IPS-NIHi11 (cell line): ENCODE measurements around the gene SLC2A4RG.
"Not testable (repeated sequence)": the region's sequence is repeated elsewhere in the genome, so short reads cannot be mapped to it uniquely, and the experiment has no call there.

ENCODE experiments used
- DNase-seq: peaks from one replicate; pipeline ENCODE4 v3.0.0; 2012; ENCODE audit warnings: mixed read lengths, low spot score

SLC2A4RG gene

DNA sequence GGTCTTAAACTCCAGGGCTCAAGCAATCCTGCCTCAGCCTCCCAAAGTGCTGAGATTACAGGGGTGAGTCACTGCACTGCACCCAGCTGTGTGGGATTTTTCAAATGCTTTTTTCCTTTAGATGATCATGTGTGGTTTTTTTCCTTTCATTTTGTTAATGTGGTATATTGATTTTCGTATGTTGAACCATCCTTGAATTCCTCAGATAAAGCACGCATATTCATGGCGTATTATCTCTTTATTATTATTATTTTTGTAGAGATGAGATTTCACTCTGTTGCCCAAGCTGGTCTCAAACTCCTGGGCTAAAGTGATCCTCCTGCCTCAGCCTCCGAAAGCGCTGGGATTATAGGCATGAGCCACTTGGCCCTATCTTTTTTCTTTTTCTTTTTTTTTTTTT is 24.7 kb upstream of the SLC2A4RG start:
- DNase-seq: no peak

- no peak for DNase-seq
Measured at GRCh38 chr20:63718996-63719395, 20.6 kb upstream of the SLC2A4RG start.

GRCh38 chr20:63722967-63723622 is 16.5 kb upstream of the SLC2A4RG start:
- DNase-seq: not testable (repeated sequence)

GRCh38 chr20:63730189-63730733 is 9.3 kb upstream of the SLC2A4RG start:
- not testable (repeated sequence) for DNase-seq

- DNase-seq: no peak
Measured at GRCh38 chr20:63731410-63731809, 8.2 kb upstream of the SLC2A4RG start.

GRCh38 chr20:63732118-63733095 is 7.2 kb upstream of the SLC2A4RG start:
- no peak for DNase-seq

DNA sequence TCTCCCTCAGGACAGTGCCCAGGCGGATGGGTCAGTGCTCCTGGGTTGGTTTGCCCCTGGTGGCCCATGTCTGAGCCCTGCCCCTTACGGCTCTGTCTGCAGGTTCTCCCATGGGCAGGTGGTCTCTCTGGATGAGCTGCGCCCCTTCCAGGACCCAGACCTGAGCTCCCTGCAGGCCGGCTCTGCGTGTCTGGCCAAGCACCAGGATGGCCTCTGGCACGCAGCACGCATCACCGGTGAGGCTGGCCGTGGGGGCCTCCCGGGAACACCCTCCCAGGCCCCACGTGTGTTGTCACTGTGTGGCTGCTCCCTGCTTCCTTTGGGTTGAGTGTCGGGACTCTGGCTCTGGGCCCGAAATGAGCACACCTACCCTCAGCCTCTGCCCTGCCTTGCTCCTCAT is 6.5 kb upstream of the SLC2A4RG start:
- no peak for DNase-seq

GRCh38 chr20:63733579-63734081 is 5.9 kb upstream of the SLC2A4RG start:
- DNase-seq: no peak

GRCh38 chr20:63734111-63734945 is 5.2 kb upstream of the SLC2A4RG start:
- no peak for DNase-seq

DNA sequence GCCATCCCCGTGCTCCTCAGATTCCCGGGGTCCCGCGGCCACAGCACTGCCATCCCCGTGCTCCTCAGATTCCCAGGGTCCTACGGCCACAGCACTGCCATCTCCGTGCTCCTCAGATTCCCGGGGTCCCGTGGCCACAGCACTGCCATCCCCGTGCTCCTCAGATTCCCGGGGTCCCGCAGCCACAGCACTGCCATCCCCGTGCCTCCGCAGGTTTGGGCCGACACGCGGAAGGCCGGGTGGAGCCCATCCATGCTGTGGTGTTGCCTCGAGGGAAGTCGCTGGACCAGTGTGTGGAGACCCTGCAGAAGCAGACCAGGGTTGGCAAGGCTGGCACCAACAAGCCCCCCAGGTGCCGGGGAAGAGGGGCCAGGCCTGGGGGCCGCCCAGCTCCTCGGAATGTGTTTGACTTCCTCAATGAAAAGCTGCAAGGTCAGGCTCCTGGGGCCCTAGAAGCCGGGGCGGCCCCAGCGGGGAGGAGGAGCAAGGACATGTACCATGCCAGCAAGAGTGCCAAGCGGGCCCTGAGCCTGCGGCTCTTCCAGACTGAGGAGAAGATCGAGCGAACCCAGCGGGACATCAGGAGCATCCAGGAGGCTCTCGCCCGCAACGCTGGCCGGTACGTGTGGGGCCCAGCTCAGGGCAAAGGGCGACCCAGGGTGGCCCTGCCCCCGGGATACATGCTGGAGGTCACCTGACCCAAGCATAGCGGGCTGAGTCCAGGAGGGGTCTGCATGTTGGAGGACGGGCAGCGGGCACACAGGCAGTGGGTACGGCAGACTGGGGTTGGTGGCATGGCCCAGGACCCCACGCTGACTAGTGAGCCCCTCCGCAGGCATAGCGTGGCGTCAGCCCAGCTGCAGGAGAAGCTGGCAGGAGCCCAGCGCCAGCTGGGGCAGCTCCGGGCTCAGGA is 4.4 kb upstream of the SLC2A4RG start:
- no peak for DNase-seq

- DNase-seq: no peak
Measured at GRCh38 chr20:63735859-63736718, 3.5 kb upstream of the SLC2A4RG start, which contains the start of gene LIME1. LIME1 (plus strand) TSS chr20:63736664; CDS start chr20:63737550, 886 bp downstream.

DNA sequence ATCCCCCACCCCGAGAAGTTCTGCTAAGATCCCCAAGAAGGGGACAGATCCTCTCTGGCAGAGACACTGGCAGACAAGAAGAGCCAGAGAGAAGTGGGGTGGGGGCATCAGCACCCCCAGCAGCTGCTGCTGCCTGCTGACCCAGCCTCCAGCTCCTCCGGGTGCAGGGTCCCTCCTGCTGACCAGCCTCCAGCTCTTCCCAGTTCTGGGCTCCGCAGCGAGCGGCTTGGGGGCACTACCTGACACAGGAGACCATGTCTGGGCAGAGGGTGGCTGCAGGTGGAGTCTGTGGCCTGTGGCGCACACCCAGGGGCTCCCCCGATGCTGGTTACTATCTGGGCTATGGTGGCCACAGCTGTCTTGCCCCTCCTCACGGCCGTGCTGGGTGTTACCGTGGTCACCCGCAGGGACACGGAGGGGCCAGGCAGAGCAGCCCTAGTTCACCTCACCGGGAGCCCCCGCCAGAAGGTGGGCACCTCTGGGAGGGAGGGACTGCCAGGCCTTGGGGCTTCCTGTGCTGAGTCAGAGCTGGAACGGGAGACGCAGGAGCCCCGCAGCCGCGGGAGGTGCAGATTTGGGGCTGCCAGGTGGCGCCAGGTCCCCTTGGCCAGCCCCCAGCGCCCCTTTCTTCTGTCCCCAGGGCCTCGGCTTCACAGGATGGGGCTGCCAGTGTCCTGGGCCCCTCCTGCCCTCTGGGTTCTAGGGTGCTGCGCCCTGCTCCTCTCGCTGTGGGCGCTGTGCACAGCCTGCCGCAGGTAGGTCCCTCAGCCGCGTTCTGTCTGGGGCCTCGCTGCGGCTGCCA is 2.5 kb upstream of the SLC2A4RG start:
- peak; percentile 67 for DNase-seq

DNA sequence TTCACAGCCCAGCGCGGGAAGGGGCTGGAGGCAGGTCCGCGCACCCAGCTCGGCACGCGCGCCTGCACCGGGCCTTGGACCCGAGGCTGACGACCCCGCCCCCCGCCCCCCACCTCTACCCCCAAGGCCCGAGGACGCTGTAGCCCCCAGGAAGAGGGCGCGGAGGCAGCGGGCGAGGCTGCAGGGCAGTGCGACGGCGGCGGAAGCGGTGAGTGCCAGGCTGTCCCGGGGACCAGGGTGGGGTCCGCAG is 2.0 kb upstream of the SLC2A4RG start:
- no peak for DNase-seq

DNA sequence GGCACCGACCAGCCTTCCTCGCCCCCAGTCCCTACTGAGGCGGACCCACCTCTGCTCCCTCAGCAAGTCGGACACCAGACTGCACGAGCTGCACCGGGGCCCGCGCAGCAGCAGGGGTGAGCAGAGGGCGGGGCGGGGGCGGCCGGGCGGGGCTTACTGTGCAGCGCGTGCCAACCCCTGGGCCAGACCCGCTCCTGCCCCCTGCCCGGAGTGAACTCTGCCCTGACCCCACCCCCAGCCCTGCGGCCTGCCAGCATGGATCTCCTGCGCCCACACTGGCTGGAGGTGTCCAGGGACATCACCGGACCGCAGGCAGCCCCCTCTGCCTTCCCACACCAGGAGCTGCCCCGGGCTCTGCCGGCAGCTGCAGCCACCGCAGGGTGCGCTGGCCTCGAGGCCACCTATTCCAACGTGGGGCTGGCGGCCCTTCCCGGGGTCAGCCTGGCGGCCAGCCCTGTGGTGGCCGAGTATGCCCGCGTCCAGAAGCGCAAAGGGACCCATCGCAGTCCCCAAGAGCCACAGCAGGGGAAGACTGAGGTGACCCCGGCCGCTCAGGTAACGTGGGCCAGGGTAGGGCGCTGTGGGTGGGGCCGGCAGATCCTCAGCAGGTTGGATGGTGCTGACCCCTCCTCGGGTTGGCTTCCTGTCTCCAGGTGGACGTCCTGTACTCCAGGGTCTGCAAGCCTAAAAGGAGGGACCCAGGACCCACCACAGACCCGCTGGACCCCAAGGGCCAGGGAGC is 1.5 kb upstream of the SLC2A4RG start:
- DNase-seq: peak; percentile 67

GRCh38 chr20:63738687-63739129 is 868 bp upstream of the SLC2A4RG start:
- peak; percentile 76 for DNase-seq

DNA sequence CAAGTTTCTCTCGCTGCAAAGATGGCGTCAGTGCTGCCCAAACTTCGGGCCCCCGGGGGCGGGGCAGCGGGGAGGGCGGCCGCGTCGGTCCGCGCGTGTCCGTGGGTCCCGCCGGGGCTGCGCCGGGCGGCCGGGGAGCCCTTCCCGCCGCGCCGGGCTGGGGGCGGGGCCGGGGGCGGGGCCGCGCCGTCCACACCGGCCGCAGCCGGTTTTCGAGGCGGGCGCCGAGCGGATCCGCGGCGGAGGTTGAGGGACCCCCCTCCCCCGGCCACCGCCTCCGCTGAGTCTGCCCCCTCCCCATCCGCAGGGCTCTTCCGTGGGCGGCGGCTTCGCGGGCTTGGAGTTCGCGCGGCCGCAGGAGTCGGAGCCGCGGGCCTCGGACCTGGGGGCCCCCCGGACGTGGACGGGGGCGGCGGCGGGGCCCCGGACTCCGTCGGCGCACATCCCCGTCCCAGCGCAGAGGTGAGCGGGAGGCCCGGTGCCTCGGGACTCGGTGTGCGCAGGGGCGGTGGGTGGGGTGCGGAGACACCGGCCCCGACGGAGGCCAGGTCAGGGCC is 572 bp downstream of the SLC2A4RG start:
- peak; percentile 76 for DNase-seq

- peak; percentile 89 for DNase-seq
Measured at GRCh38 chr20:63740627-63741353, 1.2 kb downstream of the SLC2A4RG start.
